ENCODE results near the gene RAB2B. TPM values are rescaled to one million over a fixed set of nuclear protein-coding genes. Genes with fewer than 3 reads are reported as not detected.

Gene RAB2B
- 10 to 100 TPM; 43.3 to 64.7 (median 50.9) TPM for total RNA-seq
- total RNA-seq (2013), result 29.2 TPM

DNA sequence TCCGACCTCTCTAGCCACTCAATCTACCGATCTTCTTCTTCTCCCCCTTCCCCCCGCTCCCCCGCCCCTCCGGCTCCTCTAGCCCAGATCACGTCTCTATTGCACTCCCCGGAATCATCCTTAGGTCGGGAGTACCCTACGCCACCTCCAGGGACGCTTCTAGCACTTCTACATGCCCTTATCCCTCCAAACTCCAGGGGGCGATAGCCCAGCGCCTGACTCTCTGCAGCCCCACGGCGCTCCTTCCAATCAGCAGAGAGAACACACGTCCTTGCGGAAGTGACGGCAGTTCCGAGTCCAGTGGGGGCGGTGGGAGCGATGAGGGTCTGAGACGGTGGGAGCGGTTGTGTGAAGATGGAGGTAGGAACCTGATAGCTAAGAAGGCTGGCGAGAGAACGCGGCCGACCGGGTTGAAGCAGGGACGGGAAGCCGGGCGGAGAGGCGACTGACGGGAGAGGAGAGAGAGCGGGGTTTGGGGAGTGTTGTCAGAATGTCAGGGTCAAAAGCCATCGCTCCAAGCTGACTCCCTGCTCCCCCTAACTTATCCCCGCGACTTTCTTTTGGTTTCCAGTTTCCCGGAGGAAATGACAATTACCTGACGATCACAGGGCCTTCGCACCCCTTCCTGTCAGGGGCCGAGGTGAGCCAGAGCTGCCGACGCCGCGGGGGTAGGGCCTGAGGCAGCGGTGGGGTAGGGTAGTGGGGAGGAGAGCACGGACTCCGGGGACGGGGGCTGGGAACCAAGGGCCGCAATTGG lies at the start of gene RAB2B, which contains the start of gene TOX4:
Gene RAB2B, minus strand, starts transcription at position 35 of the 757 bp plus-strand sequence. CDS start 87 bp downstream, outside the sequence.
Gene TOX4, plus strand, starts transcription at position 271 of the 757 bp plus-strand sequence. Its CDS starts 84 bp downstream, at position 355.
- Mint-ChIP-seq H3K36me3 (peaks cover 9% of the 10 kb centered on the region), H3K9me3 (no peaks in the 10 kb centered on the region), H3K27ac (peak within 1 kb of the TSS; percentile 96 to 97), H3K4me1 (peaks cover 34 to 43% of the 10 kb centered on the region in 2 donors), H3K4me3 (peak within 1 kb of the TSS; percentile 98), H3K27me3 (ENCODE audit: low read depth in 2 of 2) (no peaks in the 10 kb centered on the region)
- peak within 1 kb of the TSS; percentile 88 for H3K27ac ChIP-seq (ENCODE audit: low read length)
- ATAC-seq (peak; percentile 94 to 100 (median 96)), DNase-seq (peak; percentile 92 to 99)
- peak within 1 kb of the TSS; percentile 80 for H3K4me3 ChIP-seq (ENCODE audit: low read length)
- no peaks in the 10 kb centered on the region for H3K9me3 ChIP-seq (ENCODE audit: control insufficient read depth, insufficient read depth, low read length)
- TF ChIP-seq, protein P1, sequence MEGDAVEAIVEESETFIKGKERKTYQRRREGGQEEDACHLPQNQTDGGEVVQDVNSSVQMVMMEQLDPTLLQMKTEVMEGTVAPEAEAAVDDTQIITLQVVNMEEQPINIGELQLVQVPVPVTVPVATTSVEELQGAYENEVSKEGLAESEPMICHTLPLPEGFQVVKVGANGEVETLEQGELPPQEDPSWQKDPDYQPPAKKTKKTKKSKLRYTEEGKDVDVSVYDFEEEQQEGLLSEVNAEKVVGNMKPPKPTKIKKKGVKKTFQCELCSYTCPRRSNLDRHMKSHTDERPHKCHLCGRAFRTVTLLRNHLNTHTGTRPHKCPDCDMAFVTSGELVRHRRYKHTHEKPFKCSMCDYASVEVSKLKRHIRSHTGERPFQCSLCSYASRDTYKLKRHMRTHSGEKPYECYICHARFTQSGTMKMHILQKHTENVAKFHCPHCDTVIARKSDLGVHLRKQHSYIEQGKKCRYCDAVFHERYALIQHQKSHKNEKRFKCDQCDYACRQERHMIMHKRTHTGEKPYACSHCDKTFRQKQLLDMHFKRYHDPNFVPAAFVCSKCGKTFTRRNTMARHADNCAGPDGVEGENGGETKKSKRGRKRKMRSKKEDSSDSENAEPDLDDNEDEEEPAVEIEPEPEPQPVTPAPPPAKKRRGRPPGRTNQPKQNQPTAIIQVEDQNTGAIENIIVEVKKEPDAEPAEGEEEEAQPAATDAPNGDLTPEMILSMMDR (IDR thresholded peaks at IDR 0.05), result peak; percentile 88
- intact Hi-C loops (cut with micrococcal nuclease), result loop anchor here (1.0 kb wide), 4 partner anchors 21 to 93 kb away; partner anchors contain the start of genes CHD8, METTL3 and SUPT16H
- peaks cover 9% of the 10 kb centered on the region for H3K4me1 ChIP-seq (ENCODE audit: control insufficient read depth, insufficient read depth, low read length)
- under 1% methylated on average over 49 of the region's 49 CpGs for WGBS (ENCODE audit: insufficient coverage)
- H3K36me3 ChIP-seq (ENCODE audit: control insufficient read depth, insufficient read depth, low read length), result peaks cover 20% of the 10 kb centered on the region
- H3K27me3 ChIP-seq (ENCODE audit: control insufficient read depth, insufficient read depth, low read length), result no peaks in the 10 kb centered on the region

DNA sequence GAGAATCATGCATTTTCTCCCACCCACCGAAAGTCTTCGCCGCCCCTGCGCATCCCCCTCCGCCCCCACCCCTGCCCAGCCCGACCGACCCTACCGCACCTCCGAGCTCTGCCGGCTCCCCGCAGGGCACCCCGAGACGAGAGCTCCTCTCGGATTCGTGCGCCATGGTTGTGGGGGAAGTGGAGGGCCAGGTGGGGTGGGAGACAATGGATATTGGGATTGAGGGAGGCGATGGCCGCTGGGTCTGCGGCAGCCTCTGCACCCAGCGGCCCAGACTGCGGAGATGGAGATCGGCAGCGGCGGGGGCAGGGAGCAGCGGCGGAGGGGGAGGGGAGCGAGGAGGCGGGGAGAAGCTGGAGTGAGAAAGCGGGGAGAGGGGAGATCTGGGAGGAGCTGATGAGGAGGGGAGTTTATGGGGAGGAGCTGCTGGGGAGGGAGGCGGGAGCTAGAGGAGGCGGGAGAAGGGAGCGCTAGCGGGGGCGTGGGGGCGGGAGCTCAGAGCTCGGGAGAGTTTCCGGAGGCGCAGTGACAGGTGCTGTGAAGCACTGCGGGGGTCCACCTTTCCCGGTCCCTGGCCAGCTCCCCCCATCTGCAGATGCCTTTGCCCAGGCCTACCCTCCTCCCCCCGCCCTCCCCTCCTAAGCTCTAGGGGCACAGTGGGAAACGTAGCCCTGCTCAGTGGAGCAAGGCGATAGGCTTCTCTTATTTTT lies 49.4 kb upstream of the RAB2B start, which contains the start of gene SALL2:
Gene SALL2, minus strand, starts transcription at position 385 of the 710 bp plus-strand sequence. Its CDS starts 219 bp downstream, at position 166.
- H3K4me3 ChIP-seq (ENCODE audit: low read length), result peak within 1 kb of the TSS; percentile 60
- DNase-seq, result peak; percentile 29 to 78
- intact Hi-C loops (cut with micrococcal nuclease), result no loop called here
- peak; percentile 77 to 87 (median 82) for ATAC-seq
- no peaks in the 10 kb centered on the region for H3K36me3 ChIP-seq (ENCODE audit: control insufficient read depth, insufficient read depth, low read length)
- Mint-ChIP-seq H3K4me3 (peak within 1 kb of the TSS; percentile 86), H3K36me3 (no peaks in the 10 kb centered on the region), H3K27ac (peak within 1 kb of the TSS in 1 of 2 donors; percentile 75), H3K9me3 (no peaks in the 10 kb centered on the region), H3K4me1 (peaks cover 13 to 19% of the 10 kb centered on the region in 2 donors), H3K27me3 (ENCODE audit: low read depth in 2 of 2) (no peaks in the 10 kb centered on the region)
- TF ChIP-seq, protein P1 (IDR thresholded peaks at IDR 0.05), result no peak
- WGBS (ENCODE audit: insufficient coverage), result 2% methylated on average over 35 of the region's 43 CpGs
- no peaks in the 10 kb centered on the region for H3K9me3 ChIP-seq (ENCODE audit: control insufficient read depth, insufficient read depth, low read length)
- no peak within 1 kb of the TSS for H3K27ac ChIP-seq (ENCODE audit: low read length)
- H3K4me1 ChIP-seq (ENCODE audit: control insufficient read depth, insufficient read depth, low read length), result peaks cover 19% of the 10 kb centered on the region
- no peaks in the 10 kb centered on the region for H3K27me3 ChIP-seq (ENCODE audit: control insufficient read depth, insufficient read depth, low read length)

DNA sequence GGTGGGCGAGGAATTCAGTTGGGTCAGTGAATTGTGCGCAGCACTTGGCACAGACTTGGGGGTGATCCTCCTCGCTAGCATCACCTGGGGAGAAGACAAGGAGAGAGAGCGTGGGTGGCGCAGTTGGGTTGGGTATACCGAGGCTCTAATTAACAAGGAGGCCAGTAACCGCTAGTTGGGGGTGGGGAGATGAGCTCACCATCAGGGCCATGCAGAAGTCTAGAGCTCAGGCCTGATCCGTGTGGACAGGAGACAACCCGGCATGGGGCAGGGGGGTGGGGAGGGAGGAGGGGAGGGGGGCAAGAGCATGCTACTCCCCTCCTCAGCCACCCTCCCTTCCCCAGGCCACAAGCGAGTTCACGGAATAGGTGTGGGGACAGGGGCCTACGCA lies 48.8 kb upstream of the RAB2B start:
- intact Hi-C loops (cut with micrococcal nuclease), result no loop called here
- H3K4me3 ChIP-seq (ENCODE audit: low read length), result peak overlapping the region; percentile 60
- TF ChIP-seq, protein P1 (IDR thresholded peaks at IDR 0.05), result no peak
- Mint-ChIP-seq H3K4me1 (peaks cover 13 to 19% of the 10 kb centered on the region in 2 donors), H3K4me3 (peak overlapping the region; percentile 86), H3K27me3 (ENCODE audit: low read depth in 2 of 2) (no peaks in the 10 kb centered on the region), H3K27ac (peak overlapping the region in 1 of 2 donors; percentile 75), H3K9me3 (no peaks in the 10 kb centered on the region), H3K36me3 (no peaks in the 10 kb centered on the region)
- no peak overlapping the region for H3K27ac ChIP-seq (ENCODE audit: low read length)
- no peaks in the 10 kb centered on the region for H3K9me3 ChIP-seq (ENCODE audit: control insufficient read depth, insufficient read depth, low read length)
- H3K27me3 ChIP-seq (ENCODE audit: control insufficient read depth, insufficient read depth, low read length), result no peaks in the 10 kb centered on the region
- DNase-seq (no peak), ATAC-seq (no peak)
- H3K36me3 ChIP-seq (ENCODE audit: control insufficient read depth, insufficient read depth, low read length), result no peaks in the 10 kb centered on the region
- H3K4me1 ChIP-seq (ENCODE audit: control insufficient read depth, insufficient read depth, low read length), result peaks cover 19% of the 10 kb centered on the region
- WGBS (ENCODE audit: insufficient coverage), result 93% methylated on average over 7 of the region's 12 CpGs
